ENCODE data around the gene LRRC72.
"Not testable (repeated sequence)": the region's sequence is repeated elsewhere in the genome, so short reads cannot be mapped to it uniquely, and the experiment has no call there.

LRRC72 gene

GRCh38 chr7:16583834-16584233 is 57.2 kb downstream of the LRRC72 start:
- no peak for DNase-seq

GRCh38 chr7:16585540-16585939 is 58.9 kb downstream of the LRRC72 start:
- no peak for DNase-seq

- no peak for DNase-seq
These were observed 59.7 kb downstream of the LRRC72 start for GRCh38 chr7:16586081-16586874.

- DNase-seq = no peak
These were observed 60.5 kb downstream of the LRRC72 start for GRCh38 chr7:16587129-16587528.

GRCh38 chr7:16587790-16588189 is 61.2 kb downstream of the LRRC72 start:
- no peak for DNase-seq

- no peak for DNase-seq
These were observed 63.3 kb downstream of the LRRC72 start for GRCh38 chr7:16589881-16590280.

- no peak for DNase-seq
These were observed 63.8 kb downstream of the LRRC72 start for GRCh38 chr7:16590424-16590823.

- no peak for DNase-seq
These were observed 65.8 kb downstream of the LRRC72 start for GRCh38 chr7:16592395-16592794.

GRCh38 chr7:16594061-16594460 is 67.4 kb downstream of the LRRC72 start:
- no peak for DNase-seq

GRCh38 chr7:16594676-16595075 is 68.1 kb downstream of the LRRC72 start:
- no peak for DNase-seq

GRCh38 chr7:16595596-16595995 is 69.0 kb downstream of the LRRC72 start:
- not testable (repeated sequence) for DNase-seq

GRCh38 chr7:16598015-16598414 is 71.4 kb downstream of the LRRC72 start:
- no peak for DNase-seq

GRCh38 chr7:16599860-16600259 is 73.2 kb downstream of the LRRC72 start:
- no peak for DNase-seq

- DNase-seq = no peak
These were observed 77.0 kb downstream of the LRRC72 start for GRCh38 chr7:16603633-16604032.

GRCh38 chr7:16604054-16604453 is 77.4 kb downstream of the LRRC72 start:
- no peak for DNase-seq

- DNase-seq = no peak
These were observed 80.1 kb downstream of the LRRC72 start for GRCh38 chr7:16606704-16607103.

- DNase-seq = no peak
These were observed 83.3 kb downstream of the LRRC72 start for GRCh38 chr7:16609842-16610450.

GRCh38 chr7:16611711-16612110 is 85.1 kb downstream of the LRRC72 start:
- DNase-seq = no peak

- DNase-seq = no peak
These were observed 88.6 kb downstream of the LRRC72 start for GRCh38 chr7:16615228-16615627.

- no peak for DNase-seq
These were observed 89.5 kb downstream of the LRRC72 start for GRCh38 chr7:16616122-16616521.

GRCh38 chr7:16616542-16616941 is 89.9 kb downstream of the LRRC72 start:
- no peak for DNase-seq

GRCh38 chr7:16619979-16620408 is 93.4 kb downstream of the LRRC72 start:
- no peak for DNase-seq

- DNase-seq = no peak
These were observed 99.8 kb downstream of the LRRC72 start for GRCh38 chr7:16626388-16626787.

- DNase-seq = no peak
These were observed 100.6 kb downstream of the LRRC72 start for GRCh38 chr7:16627236-16627635.

GRCh38 chr7:16630654-16631053 is 104.0 kb downstream of the LRRC72 start:
- DNase-seq = no peak
